SJCRH30 (cell line): Measurements from ENCODE around the gene HIPK2. TPM values are rescaled to one million over a fixed set of nuclear protein-coding genes. Genes with fewer than 3 reads are reported as not detected.

ENCODE experiments used
- DNase-seq, 2 experiments: peaks; one replicate each; pipeline ENCODE4 v3.0.0-alpha.2; 2015 to 2020
- H3K27ac ChIP-seq: fragments of 250-450 bp; sonication (Bioruptor Pico); 2 replicates; pipeline ENCODE4 v1.5.1; 2020; ENCODE audit warnings: mild to moderate bottlenecking, moderate library complexity
- H3K27me3 ChIP-seq: fragments of 250-450 bp; sonication (Bioruptor Pico); 2 replicates; pipeline ENCODE4 v1.5.1; 2020; ENCODE audit warnings: mild to moderate bottlenecking, moderate library complexity
- H3K36me3 ChIP-seq: fragments of 250-450 bp; sonication (Bioruptor Pico); 2 replicates; pipeline ENCODE4 v1.5.1; 2020; ENCODE audit warnings: mild to moderate bottlenecking, moderate library complexity
- H3K4me1 ChIP-seq: fragments of 250-450 bp; sonication (Bioruptor Pico); 2 replicates; pipeline ENCODE4 v1.5.1; 2020; ENCODE audit warnings: mild to moderate bottlenecking, moderate library complexity
- H3K4me3 ChIP-seq: fragments of 250-450 bp; sonication (Bioruptor Pico); 2 replicates; pipeline ENCODE4 v1.5.1; 2020; ENCODE audit warnings: mild to moderate bottlenecking, moderate library complexity
- H3K9me3 ChIP-seq: fragments of 250-450 bp; sonication (Bioruptor Pico); replicated peaks from 2 replicates; pipeline ENCODE4 v1.5.1; 2020; ENCODE audit warnings: mild to moderate bottlenecking, moderate library complexity
- total RNA-seq: library from RNA; depleted of rRNA; stranded (reverse); fragments of >200 nt; shearing (Covaris generic); gene quantifications from 2 replicates; pipeline ENCODE4 v1.2.3, GENCODE V29; 2014

HIPK2 gene
- total RNA-seq, 1 experiment from 2014 or later = 17.2 TPM

- no peaks in the 10 kb centered on the region for H3K27me3 ChIP-seq
- H3K36me3 ChIP-seq = peaks cover 28% of the 10 kb centered on the region
- H3K4me3 ChIP-seq = no peak overlapping the region
- H3K4me1 ChIP-seq = no peaks in the 10 kb centered on the region
- H3K27ac ChIP-seq = no peak overlapping the region
- DNase-seq = no peak
- H3K9me3 ChIP-seq = no peaks in the 10 kb centered on the region
Measured at GRCh38 chr7:139594911-139595476, 182.8 kb downstream of the HIPK2 start.

DNA sequence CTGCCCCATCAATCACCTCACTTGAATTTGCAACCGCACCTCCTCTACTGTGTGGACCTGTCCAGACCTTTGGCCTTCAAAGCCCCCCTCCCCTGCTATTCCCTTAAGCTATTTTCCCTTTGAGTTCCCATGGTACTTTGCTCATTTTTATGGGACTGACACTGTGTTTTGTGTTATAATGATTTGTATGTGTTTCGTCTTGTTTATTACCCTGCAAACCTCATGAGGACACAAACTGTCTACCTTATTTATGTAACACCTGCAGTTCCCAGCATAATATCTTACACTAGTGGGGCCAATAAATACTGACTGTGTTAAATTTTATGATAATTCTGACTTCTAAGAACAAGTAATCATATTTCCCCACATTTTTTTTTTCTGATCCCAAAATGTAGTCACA is 183.7 kb downstream of the HIPK2 start:
- peaks cover under 1% of the 10 kb centered on the region for H3K4me1 ChIP-seq
- H3K4me3 ChIP-seq = no peak overlapping the region
- H3K36me3 ChIP-seq = peaks cover 21% of the 10 kb centered on the region
- DNase-seq = no peak
- H3K27me3 ChIP-seq = no peaks in the 10 kb centered on the region
- H3K9me3 ChIP-seq = no peaks in the 10 kb centered on the region
- H3K27ac ChIP-seq = no peak overlapping the region

DNA sequence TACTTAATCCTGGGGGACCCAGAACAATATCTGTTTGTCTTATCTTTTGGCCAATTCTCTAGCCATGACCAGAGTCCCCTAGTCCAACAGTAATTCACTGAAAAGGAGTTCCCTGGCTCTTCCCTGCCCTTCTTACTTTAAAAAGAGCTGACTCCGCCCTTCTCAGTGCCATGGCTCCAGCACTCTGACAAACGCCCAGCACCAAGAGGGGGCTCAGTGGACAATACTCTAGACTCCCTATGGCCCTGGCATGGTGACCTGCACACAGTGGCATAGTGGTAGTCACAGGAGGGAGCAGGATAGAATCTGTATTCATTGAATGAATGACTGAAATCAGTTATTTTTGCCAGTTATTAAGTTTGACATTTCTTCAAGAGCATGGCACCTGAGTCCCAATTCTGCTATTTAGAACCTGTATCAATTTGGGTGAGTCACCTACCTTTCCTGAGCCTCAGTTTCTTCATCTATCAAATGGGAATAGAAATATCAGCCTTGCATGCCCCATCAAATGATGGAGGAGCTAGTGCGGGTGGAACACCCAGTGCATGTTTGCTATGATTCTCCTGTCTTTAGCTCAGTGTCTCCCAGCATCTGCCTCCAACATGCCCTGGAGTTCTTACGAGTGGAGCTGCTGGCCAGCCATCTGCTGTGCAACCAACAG is 184.9 kb downstream of the HIPK2 start:
- Histone ChIP-seq H3K9me3 (no peaks in the 10 kb centered on the region), H3K4me3 (no peak overlapping the region), H3K27me3 (no peaks in the 10 kb centered on the region), H3K27ac (no peak overlapping the region), H3K36me3 (peaks cover 12% of the 10 kb centered on the region), H3K4me1 (peaks cover 11% of the 10 kb centered on the region)
- DNase-seq = no peak

GRCh38 chr7:139591550-139592195 is 186.1 kb downstream of the HIPK2 start:
- Histone ChIP-seq H3K27me3 (no peaks in the 10 kb centered on the region), H3K9me3 (no peaks in the 10 kb centered on the region), H3K4me3 (no peak overlapping the region), H3K36me3 (peaks cover 11% of the 10 kb centered on the region), H3K4me1 (peaks cover 11% of the 10 kb centered on the region), H3K27ac (no peak overlapping the region)
- peak in 1 of 2 experiments; percentile 20 for DNase-seq

DNA sequence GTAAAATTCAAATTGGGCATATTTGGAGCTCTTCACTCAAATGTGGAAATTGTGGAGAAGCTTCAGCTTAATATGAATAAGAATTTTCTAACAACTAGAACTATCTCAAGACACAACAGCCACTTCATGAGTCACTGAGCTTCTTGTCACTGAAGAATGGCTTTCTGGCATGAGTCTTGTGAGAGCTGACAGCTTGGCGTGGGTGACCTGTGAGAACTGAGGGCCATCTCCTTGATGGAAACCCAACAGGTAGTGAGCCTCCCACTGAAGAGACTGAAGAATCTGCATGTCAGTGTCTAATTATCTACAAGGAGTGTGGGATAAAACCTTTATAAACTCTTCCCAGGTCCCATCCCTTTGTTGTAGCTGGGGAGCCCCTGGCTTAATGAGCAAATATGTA is 188.3 kb downstream of the HIPK2 start:
- peaks cover 12% of the 10 kb centered on the region for H3K36me3 ChIP-seq
- DNase-seq = no peak
- H3K27me3 ChIP-seq = no peaks in the 10 kb centered on the region
- no peak overlapping the region; the same call in 1 of the 2 replicates for H3K27ac ChIP-seq
- no peaks in the 10 kb centered on the region for H3K9me3 ChIP-seq
- no peak overlapping the region for H3K4me3 ChIP-seq
- H3K4me1 ChIP-seq = peaks cover 11% of the 10 kb centered on the region

DNA sequence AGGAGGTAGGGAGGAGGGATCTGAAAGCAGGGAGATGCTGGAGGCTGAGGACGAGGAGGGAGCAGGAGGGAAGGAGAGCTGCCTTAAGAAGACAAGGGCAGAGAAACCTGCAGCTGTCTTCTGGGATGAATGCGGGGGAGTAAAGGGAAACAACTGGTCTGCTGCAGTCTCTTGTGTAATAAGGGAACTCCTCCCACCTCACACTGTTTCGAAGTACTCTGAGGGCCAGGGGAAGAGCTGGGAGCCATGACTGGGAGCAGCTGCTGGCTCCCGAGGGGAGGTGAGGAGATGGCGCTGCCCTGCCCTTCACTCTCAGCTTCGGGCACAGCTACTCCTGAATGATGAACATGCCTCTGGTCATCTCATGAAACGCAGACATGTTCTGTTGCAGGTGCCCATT is 189.2 kb downstream of the HIPK2 start:
- H3K27ac ChIP-seq = peak overlapping the region; percentile 63
- H3K4me1 ChIP-seq = peaks cover 11% of the 10 kb centered on the region
- H3K36me3 ChIP-seq = peaks cover 5% of the 10 kb centered on the region
- H3K9me3 ChIP-seq = no peaks in the 10 kb centered on the region
- no peaks in the 10 kb centered on the region for H3K27me3 ChIP-seq
- peak; percentile 81 to 91 for DNase-seq
- H3K4me3 ChIP-seq = no peak overlapping the region

GRCh38 chr7:139587535-139587934 is 190.3 kb downstream of the HIPK2 start:
- no peak overlapping the region for H3K27ac ChIP-seq

DNA sequence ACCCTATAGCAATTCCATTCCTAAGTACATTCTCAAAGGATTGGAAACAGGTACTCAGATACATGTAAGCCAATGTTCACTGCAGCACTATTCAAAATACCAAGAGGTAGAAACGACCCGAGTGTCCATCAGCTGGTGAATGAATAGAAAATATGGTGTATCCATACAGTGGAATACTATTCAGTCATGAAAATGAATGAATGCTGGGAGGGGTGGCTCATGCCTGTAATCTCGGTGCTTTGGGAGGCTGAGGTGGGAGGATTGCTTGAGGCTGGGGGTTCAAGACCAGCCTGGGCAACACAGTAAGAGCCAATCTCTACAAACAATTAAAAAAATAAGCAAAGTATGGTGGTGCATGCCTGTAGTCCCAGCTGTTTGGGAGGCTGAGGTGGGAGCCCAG is 191.5 kb downstream of the HIPK2 start:
- DNase-seq = no peak
- H3K36me3 ChIP-seq = peaks cover 11% of the 10 kb centered on the region

More at GRCh38 chr7:139587535-139587934, 190.3 kb downstream of the HIPK2 start:
- Histone ChIP-seq H3K27me3 (no peaks in the 10 kb centered on the region), H3K36me3 (peaks cover 10% of the 10 kb centered on the region), H3K9me3 (no peaks in the 10 kb centered on the region), H3K4me1 (peaks cover 11% of the 10 kb centered on the region), H3K4me3 (no peak overlapping the region)
- no peak for DNase-seq

GRCh38 chr7:139585042-139585441 is 192.8 kb downstream of the HIPK2 start:
- no peak for DNase-seq
- H3K36me3 ChIP-seq = peaks cover 13% of the 10 kb centered on the region

More for the DNA sequence above, 191.5 kb downstream of the HIPK2 start:
- no peak overlapping the region for H3K4me3 ChIP-seq
- no peak overlapping the region for H3K27ac ChIP-seq
- H3K27me3 ChIP-seq = no peaks in the 10 kb centered on the region
- peaks cover 11% of the 10 kb centered on the region for H3K4me1 ChIP-seq
- no peaks in the 10 kb centered on the region for H3K9me3 ChIP-seq

GRCh38 chr7:139583826-139584553 is 193.8 kb downstream of the HIPK2 start:
- Histone ChIP-seq H3K9me3 (no peaks in the 10 kb centered on the region), H3K27ac (no peak overlapping the region), H3K4me1 (peaks cover 9% of the 10 kb centered on the region), H3K4me3 (no peak overlapping the region), H3K36me3 (peaks cover 13% of the 10 kb centered on the region), H3K27me3 (no peaks in the 10 kb centered on the region)
- DNase-seq = no peak

More at GRCh38 chr7:139585042-139585441, 192.8 kb downstream of the HIPK2 start:
- Histone ChIP-seq H3K27ac (no peak overlapping the region), H3K27me3 (no peaks in the 10 kb centered on the region), H3K4me1 (peaks cover 11% of the 10 kb centered on the region), H3K9me3 (no peaks in the 10 kb centered on the region), H3K4me3 (no peak overlapping the region)

- no peaks in the 10 kb centered on the region for H3K27me3 ChIP-seq
- peaks cover 11% of the 10 kb centered on the region for H3K36me3 ChIP-seq
- no peak for DNase-seq
- no peaks in the 10 kb centered on the region for H3K9me3 ChIP-seq
- H3K27ac ChIP-seq = no peak overlapping the region
- no peak overlapping the region for H3K4me3 ChIP-seq
- no peaks in the 10 kb centered on the region for H3K4me1 ChIP-seq
Measured at GRCh38 chr7:139582671-139583155, 195.1 kb downstream of the HIPK2 start.

DNA sequence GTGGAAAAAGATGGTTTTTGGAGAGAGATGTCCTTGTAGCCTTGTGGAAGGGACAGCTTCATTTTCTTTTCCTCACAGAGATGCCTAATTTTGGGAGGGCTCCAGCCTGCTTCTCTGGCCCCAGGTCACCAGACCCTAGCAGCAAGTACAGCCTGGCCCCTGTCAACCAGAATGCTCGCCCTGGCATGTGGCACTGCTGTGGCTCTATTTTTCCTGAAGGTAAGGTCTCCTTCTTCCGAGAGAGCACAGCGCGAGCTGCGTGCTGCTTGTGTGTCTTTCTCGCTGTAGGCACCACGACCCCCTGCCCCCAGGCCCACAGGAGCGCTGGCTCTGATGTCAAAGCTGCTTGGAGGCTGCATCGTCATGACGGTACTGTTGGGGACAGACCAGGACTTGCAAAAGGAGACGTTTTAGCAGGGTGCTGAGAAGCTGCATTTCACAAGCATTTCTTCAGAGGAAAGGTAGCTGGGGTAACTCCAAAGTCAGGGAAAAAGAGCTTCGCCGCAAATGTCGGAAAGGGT is 195.6 kb downstream of the HIPK2 start:
- Histone ChIP-seq H3K36me3 (peaks cover 11% of the 10 kb centered on the region), H3K27me3 (no peaks in the 10 kb centered on the region), H3K4me1 (no peaks in the 10 kb centered on the region), H3K27ac (no peak overlapping the region), H3K4me3 (no peak overlapping the region), H3K9me3 (no peaks in the 10 kb centered on the region)
- no peak for DNase-seq

GRCh38 chr7:139580435-139580834 is 197.4 kb downstream of the HIPK2 start:
- Histone ChIP-seq H3K4me3 (no peak overlapping the region), H3K27ac (no peak overlapping the region), H3K9me3 (no peaks in the 10 kb centered on the region), H3K27me3 (no peaks in the 10 kb centered on the region), H3K36me3 (peaks cover 9% of the 10 kb centered on the region), H3K4me1 (no peaks in the 10 kb centered on the region)
- DNase-seq = no peak

- no peak overlapping the region for H3K27ac ChIP-seq
- H3K27me3 ChIP-seq = no peaks in the 10 kb centered on the region
- H3K9me3 ChIP-seq = no peaks in the 10 kb centered on the region
- H3K4me1 ChIP-seq = no peaks in the 10 kb centered on the region
- H3K36me3 ChIP-seq = peaks cover 2% of the 10 kb centered on the region; the same call in 1 of the 2 replicates
- no peak overlapping the region for H3K4me3 ChIP-seq
- DNase-seq = no peak
Measured at GRCh38 chr7:139576179-139576973, 201.4 kb downstream of the HIPK2 start.
